Neural progenitor cell (in vitro differentiated cells): ENCODE measurements around the gene GRAPL. TPM values are rescaled to one million over a fixed set of nuclear protein-coding genes. Genes with fewer than 3 reads are reported as not detected.
"Not testable (repeated sequence)": the region's sequence is repeated elsewhere in the genome, so short reads cannot be mapped to it uniquely, and the experiment has no call there.

Experiments used
- DNase-seq: peaks from one replicate; pipeline ENCODE4 v3.0.0-alpha.2; 2016; ENCODE audit warnings: low spot score
- H2AFZ ChIP-seq: fragments of 200-600 bp; sonication (generic); replicated peaks from 2 replicates; pipeline ENCODE4 v1.6.1; 2016; ENCODE audit warnings: antibody characterized with exemption
- H3F3A ChIP-seq: fragments of 200-600 bp; sonication (generic); 2 replicates; pipeline ENCODE4 v1.6.1; 2016; ENCODE audit warnings: antibody characterized with exemption, low read depth
- H3K27ac ChIP-seq: fragments of 200-600 bp; sonication (generic); 2 replicates; pipeline ENCODE4 v1.5.1; 2016; ENCODE audit warnings: mild to moderate bottlenecking
- H3K27me3 ChIP-seq: fragments of 200-600 bp; sonication (generic); 2 replicates; pipeline ENCODE4 v1.6.1; 2016; ENCODE audit warnings: mild to moderate bottlenecking, moderate library complexity
- H3K36me3 ChIP-seq: fragments of 200-600 bp; sonication (generic); 2 replicates; pipeline ENCODE4 v1.5.1; 2016
- H3K4me1 ChIP-seq: fragments of 200-600 bp; sonication (generic); 2 replicates; pipeline ENCODE4 v1.6.1; 2016; ENCODE audit warnings: mixed run types
- H3K4me2 ChIP-seq: fragments of 200-600 bp; sonication (generic); 2 replicates; pipeline ENCODE4 v1.6.1; 2016
- H3K4me3 ChIP-seq: fragments of 200-600 bp; sonication (generic); 2 replicates; pipeline ENCODE4 v1.5.1; 2016
- H3K79me2 ChIP-seq: fragments of 200-600 bp; sonication (generic); 2 replicates; pipeline ENCODE4 v1.6.1; 2016; ENCODE audit warnings: low read depth
- H3K9ac ChIP-seq: fragments of 200-600 bp; sonication (generic); 2 replicates; pipeline ENCODE4 v1.6.1; 2016
- H3K9me3 ChIP-seq: fragments of 200-600 bp; sonication (generic); 2 replicates; pipeline ENCODE4 v1.5.1; 2016; ENCODE audit warnings: low read depth
- H4K20me1 ChIP-seq: fragments of 200-600 bp; sonication (generic); 2 replicates; pipeline ENCODE4 v1.6.1; 2016; ENCODE audit warnings: low read depth
- H3K27ac Mint-ChIP-seq: 3 replicates; pipeline ENCODE4 v1.8.0; 2021; ENCODE audit warnings: mixed read lengths
- H3K27me3 Mint-ChIP-seq: 2 replicates; pipeline ENCODE4 v1.8.0; 2022; ENCODE audit warnings: low read depth, mild to moderate bottlenecking, inconsistent platforms, moderate library complexity, mixed read lengths; ENCODE audit not compliant: insufficient read depth
- H3K36me3 Mint-ChIP-seq: 3 replicates; pipeline ENCODE4 v1.8.0; 2021; ENCODE audit warnings: mixed read lengths
- H3K4me1 Mint-ChIP-seq: 3 replicates; pipeline ENCODE4 v1.8.0; 2021; ENCODE audit warnings: mixed read lengths
- H3K4me3 Mint-ChIP-seq: 3 replicates; pipeline ENCODE4 v1.8.0; 2021; ENCODE audit warnings: mild to moderate bottlenecking, moderate library complexity, mixed read lengths
- H3K9me3 Mint-ChIP-seq: 3 replicates; pipeline ENCODE4 v1.8.0; 2020; ENCODE audit warnings: mixed read lengths
- total RNA-seq: library from RNA; depleted of rRNA; stranded (reverse); fragments of >200 nt; gene quantifications from 2 replicates; pipeline ENCODE4 v1.2.3, GENCODE V29; 2015; ENCODE audit warnings: low replicate concordance

Gene GRAPL
- total RNA-seq, 1 donor from 2014 or later: not detected

GRCh38 chr17:19188870-19189708 lies 61.7 kb downstream of the GRAPL start:
- not testable (repeated sequence) for H3K36me3 Mint-ChIP-seq, H2AFZ ChIP-seq, H4K20me1 ChIP-seq, H3K79me2 ChIP-seq, H3K27ac ChIP-seq, H3K4me1 Mint-ChIP-seq, H3K9me3 Mint-ChIP-seq, H3K4me2 ChIP-seq, H3K9ac ChIP-seq, H3K27me3 Mint-ChIP-seq, H3K36me3 ChIP-seq, H3K27me3 ChIP-seq, H3K9me3 ChIP-seq, H3K27ac Mint-ChIP-seq, H3F3A ChIP-seq, H3K4me3 Mint-ChIP-seq, H3K4me3 ChIP-seq, DNase-seq, H3K4me1 ChIP-seq

GRCh38 chr17:19189781-19190405 lies 62.5 kb downstream of the GRAPL start:
- not testable (repeated sequence) for H3K4me1 ChIP-seq, H3K27ac Mint-ChIP-seq

GRCh38 chr17:19196382-19197204 lies 69.2 kb downstream of the GRAPL start:
- not testable (repeated sequence) for H3K27ac ChIP-seq, H3K27me3 ChIP-seq, H3K27ac Mint-ChIP-seq, H3K27me3 Mint-ChIP-seq, H3K4me3 Mint-ChIP-seq, H3K36me3 Mint-ChIP-seq, DNase-seq, H3K4me3 ChIP-seq, H3K9me3 Mint-ChIP-seq, H3K36me3 ChIP-seq, H3K79me2 ChIP-seq, H4K20me1 ChIP-seq, H3K9ac ChIP-seq, H3K9me3 ChIP-seq, H3K4me1 Mint-ChIP-seq, H3K4me1 ChIP-seq, H3F3A ChIP-seq, H2AFZ ChIP-seq
- H3K4me2 ChIP-seq: peak overlapping the region; percentile 64

More at GRCh38 chr17:19189781-19190405, 62.5 kb downstream of the GRAPL start:
- H3K27me3 ChIP-seq, H3K4me3 ChIP-seq, DNase-seq, H2AFZ ChIP-seq, H3F3A ChIP-seq, H3K36me3 ChIP-seq, H3K27me3 Mint-ChIP-seq, H3K36me3 Mint-ChIP-seq, H3K4me1 Mint-ChIP-seq, H4K20me1 ChIP-seq, H3K9me3 ChIP-seq, H3K4me2 ChIP-seq, H3K27ac ChIP-seq, H3K9me3 Mint-ChIP-seq, H3K4me3 Mint-ChIP-seq, H3K79me2 ChIP-seq, H3K9ac ChIP-seq: not testable (repeated sequence)

- H3K79me2 ChIP-seq, H3K4me1 ChIP-seq, H3K36me3 Mint-ChIP-seq, H3K27ac Mint-ChIP-seq, H3K9me3 ChIP-seq, DNase-seq, H3K4me2 ChIP-seq, H3K9ac ChIP-seq, H3K27ac ChIP-seq, H3K4me3 Mint-ChIP-seq, H3K27me3 ChIP-seq, H3K4me1 Mint-ChIP-seq, H3F3A ChIP-seq, H2AFZ ChIP-seq, H4K20me1 ChIP-seq, H3K9me3 Mint-ChIP-seq, H3K27me3 Mint-ChIP-seq, H3K4me3 ChIP-seq, H3K36me3 ChIP-seq: not testable (repeated sequence)
Measured at GRCh38 chr17:19202448-19202847, 75.1 kb downstream of the GRAPL start.

- H3K9ac ChIP-seq, H3K9me3 ChIP-seq, H3K9me3 Mint-ChIP-seq, H3K4me1 Mint-ChIP-seq, H3K27ac Mint-ChIP-seq, H2AFZ ChIP-seq, H3K4me2 ChIP-seq, H3K4me1 ChIP-seq, H3K27me3 Mint-ChIP-seq, H3K27me3 ChIP-seq, H3K36me3 Mint-ChIP-seq, H3K79me2 ChIP-seq, DNase-seq, H3F3A ChIP-seq, H3K36me3 ChIP-seq, H3K4me3 ChIP-seq, H4K20me1 ChIP-seq, H3K4me3 Mint-ChIP-seq, H3K27ac ChIP-seq: not testable (repeated sequence)
Measured at GRCh38 chr17:19203429-19203828, 76.0 kb downstream of the GRAPL start.

Other genes starting within 250 kb of the GRAPL start
- gene SLC5A10, start 175.4 kb upstream of the GRAPL start, total RNA-seq: not detected in 2 replicates
- gene FAM83G, start 122.8 kb upstream of the GRAPL start, total RNA-seq: 9.9 and 24.3 TPM in 2 replicates
- 0.46 TPM in 1 of 2 replicates, not detected in the other for gene GRAP, start 80.6 kb upstream of the GRAPL start, total RNA-seq
- gene EPN2, start 109.8 kb downstream of the GRAPL start, total RNA-seq: 30.5 and 36.2 TPM in 2 replicates
- 15.1 and 43.0 TPM in 2 replicates for gene B9D1, start 235.1 kb downstream of the GRAPL start, total RNA-seq